ENCODE measurements around the gene GRK6.
A peak's percentile ranks its signal among the peaks of the same experiment; 100 is the strongest.
"Not testable (repeated sequence)": the region's sequence is repeated elsewhere in the genome, so short reads cannot be mapped to it uniquely, and the experiment has no call there.

Gene GRK6

GRCh38 chr5:177472460-177473442, 46.3 kb downstream of the GRK6 start:
- no peak for DNase-seq

DNA sequence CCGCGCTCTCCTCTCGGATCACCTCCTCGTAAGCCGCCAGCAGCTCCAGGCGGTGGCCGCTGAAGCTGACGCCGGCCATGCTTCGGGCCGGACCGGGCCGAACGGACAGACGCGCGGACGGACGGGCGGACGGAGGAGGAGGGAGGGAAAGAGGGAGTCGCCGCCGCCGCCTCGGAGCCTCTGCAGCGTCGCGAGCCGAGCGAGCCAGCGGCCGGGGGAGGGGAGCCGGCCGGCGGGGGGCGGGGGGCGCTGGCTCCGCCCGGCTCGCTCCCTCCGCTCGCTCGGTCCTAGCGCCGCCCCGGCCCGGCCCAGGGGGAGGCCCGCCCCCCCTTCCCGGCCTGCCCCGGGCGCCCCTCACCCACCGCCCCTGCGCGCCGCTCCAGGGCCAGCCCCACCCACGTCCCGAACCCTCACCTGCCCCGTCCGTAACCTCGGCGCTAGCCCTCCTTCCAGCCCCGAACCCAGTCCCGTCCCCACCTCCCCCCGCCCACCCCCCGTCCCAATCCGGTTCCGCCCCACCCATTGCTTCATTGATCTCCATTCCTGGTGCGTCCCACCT, 47.0 kb downstream of the GRK6 start, which contains the start of gene DBN1:
Gene DBN1 (minus strand): TSS at position 192 of the 559 bp plus-strand sequence. CDS start 113 bp downstream, at position 79.
- no peak for DNase-seq

DNA sequence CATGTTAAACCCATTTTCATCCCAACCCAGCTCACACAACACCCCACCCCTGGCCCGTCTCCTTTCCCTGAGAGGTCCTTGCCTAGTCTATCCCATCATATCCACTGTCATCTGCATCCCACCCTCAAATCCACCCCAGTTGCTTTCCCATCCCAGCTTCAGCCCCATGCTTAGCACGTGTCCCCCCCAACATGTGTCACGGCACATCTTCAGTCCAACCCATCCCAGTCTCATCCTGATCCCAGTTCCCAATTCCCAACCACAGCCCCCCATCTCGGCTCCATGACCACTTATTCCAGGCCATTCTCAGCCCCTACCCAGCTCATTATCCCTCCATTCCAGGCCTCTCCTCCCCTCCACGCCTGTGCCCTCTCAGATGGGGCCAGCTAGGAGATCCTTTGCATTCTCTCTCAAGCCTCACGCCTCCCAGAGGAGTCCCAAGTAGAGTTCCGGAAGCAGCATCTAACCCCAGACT, 47.6 kb downstream of the GRK6 start:
- DNase-seq: no peak

GRCh38 chr5:177474846-177475562, 48.5 kb downstream of the GRK6 start:
- DNase-seq: no peak

DNA sequence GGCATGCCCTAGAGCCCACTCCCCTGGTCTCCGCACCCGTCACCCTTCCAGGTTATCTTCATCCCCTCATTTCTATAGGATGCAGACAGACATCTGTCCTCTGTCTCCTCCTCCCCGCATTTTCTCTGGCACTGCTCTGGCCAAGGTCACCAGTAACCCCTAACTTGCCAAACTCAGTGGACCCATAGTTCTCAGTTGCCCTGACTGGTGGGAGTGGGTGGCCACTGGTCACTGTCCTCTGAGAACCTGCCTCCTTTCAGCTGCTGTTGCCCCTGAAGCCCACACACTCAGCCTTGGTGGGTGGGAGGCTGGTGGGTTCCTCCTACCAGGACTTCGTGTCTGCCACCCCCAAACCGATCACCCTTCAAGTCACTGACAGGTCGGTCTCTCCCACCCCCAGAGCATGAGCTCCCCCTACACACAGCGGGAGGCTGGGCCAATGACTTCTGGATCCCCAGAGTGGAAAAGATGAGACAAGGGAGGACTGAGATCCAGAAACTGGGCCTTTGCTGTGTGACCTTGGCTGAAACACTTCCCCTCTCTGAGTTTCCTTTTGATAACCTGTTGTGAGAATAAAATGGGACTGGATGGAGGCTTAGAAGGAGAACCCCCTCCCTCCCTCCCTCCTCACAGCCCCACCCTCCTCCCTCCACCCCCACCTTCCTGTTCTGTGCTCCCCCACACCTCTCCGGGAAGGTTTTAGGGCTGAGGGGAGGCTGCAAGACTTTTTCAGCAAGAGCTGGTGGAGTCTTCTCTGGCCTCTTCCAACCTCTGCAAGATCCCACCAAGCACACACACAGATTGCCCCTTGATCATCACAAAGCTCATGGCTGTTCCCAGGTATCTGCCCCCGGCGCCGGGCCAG, 49.3 kb downstream of the GRK6 start:
- DNase-seq: no peak

DNA sequence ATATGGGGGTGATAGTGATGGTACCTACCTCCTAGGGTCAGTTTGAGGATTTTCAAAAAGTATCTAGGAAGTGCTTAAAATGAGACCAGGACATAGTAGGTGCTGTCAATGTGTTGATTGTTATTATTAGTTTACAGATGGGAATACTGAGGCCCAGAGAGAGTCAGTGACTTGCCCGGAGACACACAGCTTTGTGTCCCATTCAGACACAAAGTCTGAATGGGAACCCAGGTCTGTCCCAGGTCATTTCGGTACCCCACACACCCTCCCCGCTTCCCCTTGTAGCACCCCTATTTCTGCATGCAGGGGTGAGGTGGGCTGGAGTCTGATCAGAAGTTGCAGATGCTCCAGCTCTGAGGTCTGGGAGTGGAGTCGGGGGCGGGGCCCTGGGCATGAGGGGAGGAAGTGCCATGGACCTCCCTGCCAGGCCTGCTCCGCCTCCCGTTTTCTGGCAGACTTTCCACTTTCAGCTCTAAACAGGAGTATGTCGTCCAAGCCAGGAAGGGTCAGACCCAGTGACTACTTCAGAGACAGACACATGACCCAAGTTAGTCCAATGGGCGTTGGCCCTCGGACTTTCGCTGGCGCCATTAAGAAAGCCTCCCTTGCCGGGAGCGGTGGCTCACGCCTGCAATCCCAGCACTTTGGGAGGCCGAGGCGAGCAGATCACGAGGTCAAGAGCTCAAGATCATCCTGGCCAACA, 50.2 kb downstream of the GRK6 start:
- DNase-seq: no peak

DNA sequence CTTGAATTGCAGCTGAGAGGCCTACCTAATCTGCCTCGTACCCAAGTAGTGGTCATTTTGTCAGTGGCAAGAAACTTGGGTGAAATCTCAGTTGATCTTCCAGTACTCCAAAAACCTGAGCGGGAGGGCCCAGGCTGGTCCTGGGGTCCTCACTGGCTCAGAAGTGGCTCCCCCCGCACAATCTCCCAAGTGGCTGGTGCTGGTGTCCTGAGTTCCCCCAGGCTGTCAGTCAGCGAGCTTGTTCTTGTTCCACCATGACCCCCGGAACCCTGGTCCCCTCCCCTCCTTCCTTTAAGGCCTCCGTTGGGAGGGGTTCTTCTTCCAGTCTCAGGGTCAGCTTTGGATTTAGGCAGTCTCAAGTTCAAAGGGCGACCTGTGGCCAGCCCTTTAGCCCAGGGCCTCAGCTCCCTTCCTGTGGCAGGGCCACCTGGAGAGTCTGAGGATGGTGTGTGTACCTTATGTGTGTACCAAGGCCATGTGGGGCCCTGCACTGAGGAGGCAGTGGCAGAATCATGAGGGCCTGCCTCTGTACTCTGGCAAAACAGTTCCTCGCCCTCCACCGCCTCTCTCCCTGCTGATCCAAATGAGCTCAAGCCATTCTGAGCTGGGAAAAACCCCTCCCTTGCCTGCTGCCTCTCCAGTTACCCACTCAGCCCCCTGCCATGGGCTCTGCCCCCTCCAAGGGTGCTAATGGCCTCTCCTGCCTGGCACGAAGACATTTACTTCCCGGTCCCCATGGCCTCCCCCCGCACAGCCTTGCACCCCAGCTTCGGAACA, 51.4 kb downstream of the GRK6 start:
- DNase-seq: no peak

- DNase-seq: peak; percentile 86
These were observed 52.5 kb downstream of the GRK6 start for GRCh38 chr5:177478711-177479646.

- DNase-seq: peak; percentile 67
These were observed 53.3 kb downstream of the GRK6 start for GRCh38 chr5:177479774-177480173.

DNA sequence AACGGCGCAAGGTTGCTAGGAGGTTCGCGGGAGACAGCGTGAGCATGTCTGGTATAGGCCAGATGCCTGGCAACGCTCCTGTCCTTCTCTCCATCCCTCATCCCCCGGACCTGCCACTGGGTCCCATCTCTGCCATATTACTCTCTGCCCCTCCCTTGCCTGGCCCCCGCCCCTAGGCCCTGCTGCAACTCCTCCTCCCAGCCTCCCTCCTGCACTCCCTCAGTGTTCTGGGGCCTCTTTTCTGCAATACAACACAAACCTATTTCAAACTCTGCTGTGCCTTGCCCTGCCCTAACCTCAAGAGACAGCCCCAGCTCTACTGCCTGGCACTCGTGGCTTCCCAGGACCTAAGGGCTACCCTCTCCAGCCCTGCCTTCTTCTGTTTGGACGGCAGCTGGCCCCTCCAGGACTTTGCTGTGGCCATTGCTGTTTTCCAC, 55.9 kb downstream of the GRK6 start:
- DNase-seq: no peak

- DNase-seq: no peak
These were observed 56.6 kb downstream of the GRK6 start for GRCh38 chr5:177483042-177483441.

GRCh38 chr5:177483994-177484901, 57.8 kb downstream of the GRK6 start:
- no peak for DNase-seq

DNA sequence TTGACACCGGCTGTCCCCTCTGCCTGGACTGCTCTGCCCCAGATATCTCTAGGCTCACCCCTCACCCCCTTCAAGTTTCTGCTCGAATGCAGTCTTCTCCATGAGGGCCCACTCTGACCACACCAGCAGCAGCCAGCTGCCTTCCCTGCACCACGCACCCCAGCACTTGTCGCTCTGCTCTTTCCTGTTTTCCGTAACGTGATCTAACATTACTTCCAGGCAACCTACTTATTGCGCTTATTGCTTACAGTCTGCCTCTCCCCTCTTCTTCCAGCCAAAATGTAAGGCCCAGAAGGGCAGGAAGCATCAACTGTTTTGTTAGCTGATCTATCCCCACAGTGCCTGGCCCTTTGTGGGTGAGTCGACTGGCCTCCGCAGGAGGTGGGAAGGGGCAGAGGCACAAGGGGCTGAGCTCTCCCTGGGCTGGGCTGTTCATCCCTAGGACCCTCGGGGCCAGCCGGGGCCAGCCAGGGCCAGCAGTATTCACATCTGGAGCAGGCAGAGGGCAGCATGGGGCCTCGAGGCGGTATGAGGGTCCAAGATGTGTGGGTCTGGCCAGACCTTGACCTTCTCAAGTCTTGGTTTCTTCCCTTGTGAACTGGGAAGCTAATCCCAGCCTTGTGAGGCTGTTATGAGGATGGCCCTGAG, 58.5 kb downstream of the GRK6 start:
- DNase-seq: no peak

GRCh38 chr5:177485753-177486152, 59.3 kb downstream of the GRK6 start:
- not testable (repeated sequence) for DNase-seq

GRCh38 chr5:177486256-177486655, 59.8 kb downstream of the GRK6 start:
- DNase-seq: no peak

GRCh38 chr5:177487144-177487543, 60.7 kb downstream of the GRK6 start:
- no peak for DNase-seq

- no peak for DNase-seq
These were observed 61.5 kb downstream of the GRK6 start for GRCh38 chr5:177487975-177488374.

GRCh38 chr5:177489119-177489716, 62.7 kb downstream of the GRK6 start:
- no peak for DNase-seq
